SK-N-SH (cell line): ENCODE data around the gene USP47. TPM values are rescaled to one million over a fixed set of nuclear protein-coding genes. Genes with fewer than 3 reads are reported as not detected.

ENCODE experiments used
- CTCF ChIA-PET: fragments of 300-600, 350-600 bp; formaldehyde crosslinking; extraction: SDS; loops from one replicate; lab custom pipeline; 2021; lab: Yijun Ruan, JAX
- POLR2A ChIA-PET: fragments of 350-600 bp; sonication (Branson Sonifier 250); formaldehyde crosslinking; extraction: SDS; loops from one replicate; lab custom pipeline; 2020; ENCODE audit warnings: antibody characterized with exemption, inconsistent platforms; lab: Yijun Ruan, JAX
- DNase-seq: peaks from one replicate; pipeline ENCODE4 v3.0.0; 2012
- H2AFZ ChIP-seq: fragments of 200-600 bp; sonication (generic); 2 replicates; pipeline ENCODE4 v1.8.1; 2016; ENCODE audit warnings: antibody characterized with exemption, mild to moderate bottlenecking, low read depth
- H3F3A ChIP-seq: fragments of 200-600 bp; sonication (generic); replicated peaks from 2 replicates; pipeline ENCODE3; 2016; ENCODE audit warnings: antibody characterized with exemption, mild to moderate bottlenecking; ENCODE audit not compliant: insufficient read depth
- H3K27ac ChIP-seq, 2 experiments: fragments of 200-500 bp in 1 of 2; fragments of 200-600 bp in 1 of 2; sonication (Bioruptor generic) in 1 of 2; sonication (generic), shearing (Covaris generic) in 1 of 2; 2 replicates each; pipeline versions ENCODE4 v1.5.1 to v1.6.1; 2014 to 2016; ENCODE audit warnings: low read depth in 2 of 2, inconsistent platforms in 1 of 2, low read length in 1 of 2, mild to moderate bottlenecking in 1 of 2, mixed read lengths in 1 of 2
- H3K27me3 ChIP-seq: fragments of 200-600 bp; sonication (generic), shearing (Covaris generic); 2 replicates; pipeline ENCODE4 v1.6.1; 2016; ENCODE audit warnings: mixed run types; ENCODE audit not compliant: insufficient read depth
- H3K36me3 ChIP-seq, 2 experiments: fragments of 200-500 bp in 1 of 2; fragments of 200-600 bp in 1 of 2; sonication (Bioruptor generic) in 1 of 2; sonication (generic) in 1 of 2; replicated peaks in 1 of 2; 2 replicates each; pipeline versions ENCODE3 to v1.5.1; 2014 to 2016; ENCODE audit warnings: low read length in 1 of 2, mild to moderate bottlenecking in 1 of 2; ENCODE audit not compliant: insufficient read depth in 2 of 2, control insufficient read depth in 1 of 2
- H3K4me1 ChIP-seq, 2 experiments: fragments of 200-500 bp in 1 of 2; fragments of 200-600 bp in 1 of 2; sonication (Bioruptor generic) in 1 of 2; sonication (generic), shearing (Covaris generic) in 1 of 2; 2 replicates each; pipeline versions ENCODE4 v1.5.1 to v1.6.1; 2014 to 2016; ENCODE audit warnings: low read depth in 1 of 2, low read length in 1 of 2, mixed run types in 1 of 2; ENCODE audit not compliant: insufficient read depth in 2 of 2, control insufficient read depth in 1 of 2
- H3K4me2 ChIP-seq: fragments of 200-600 bp; sonication (generic), shearing (Covaris generic); 2 replicates; pipeline ENCODE4 v1.6.1; 2017; ENCODE audit warnings: mixed run types
- H3K4me3 ChIP-seq, 2 experiments: fragments of 200-500 bp in 1 of 2; fragments of 200-600 bp in 1 of 2; sonication (Bioruptor generic) in 1 of 2; sonication (generic), shearing (Covaris generic) in 1 of 2; 2 replicates each; pipeline versions ENCODE4 v1.5.1 to v1.8.1; 2014 to 2016; ENCODE audit warnings: low read depth in 2 of 2, inconsistent platforms in 1 of 2, low read length in 1 of 2, mild to moderate bottlenecking in 1 of 2, mixed read lengths in 1 of 2, moderate library complexity in 1 of 2
- H3K79me2 ChIP-seq: fragments of 200-600 bp; sonication (generic); 2 replicates; pipeline ENCODE4 v1.8.1; 2017; ENCODE audit warnings: mild to moderate bottlenecking; ENCODE audit not compliant: insufficient read depth
- H3K9ac ChIP-seq: fragments of 200-600 bp; sonication (generic); 2 replicates; pipeline ENCODE4 v1.6.1; 2017; ENCODE audit warnings: mixed run types
- H3K9me2 ChIP-seq: fragments of 200-600 bp; sonication (generic); 2 replicates; pipeline ENCODE4 v1.6.1; 2017; ENCODE audit warnings: mixed run types
- H3K9me3 ChIP-seq: fragments of 200-600 bp; sonication (generic); 2 replicates; pipeline ENCODE4 v1.6.1; 2017; ENCODE audit warnings: mixed run types, mild to moderate bottlenecking, moderate library complexity
- H4K20me1 ChIP-seq: fragments of 200-600 bp; sonication (generic); 2 replicates; pipeline ENCODE4 v1.6.1; 2017; ENCODE audit warnings: mild to moderate bottlenecking, mixed run types; ENCODE audit not compliant: insufficient read depth
- ELF1 ChIP-seq: IDR thresholded peaks from 2 replicates; pipeline ENCODE4 v1.4.0; 2012
- EZH2phosphoT487 ChIP-seq: fragments of 200-600 bp; sonication (generic); IDR thresholded peaks from 2 replicates; pipeline ENCODE4 v1.6.1; 2017; ENCODE audit warnings: low read depth, mixed run types, mild to moderate bottlenecking, antibody characterized with exemption, moderate library complexity, borderline replicate concordance
- JUND ChIP-seq: IDR thresholded peaks from 2 replicates; pipeline ENCODE4 v1.4.0; 2012
- MEF2A ChIP-seq: IDR thresholded peaks from 2 replicates; pipeline ENCODE4 v1.4.0; 2012; ENCODE audit warnings: low read depth, borderline replicate concordance
- NFIC ChIP-seq: IDR thresholded peaks from 2 replicates; pipeline ENCODE4 v1.4.0; 2012; ENCODE audit warnings: borderline replicate concordance
- NRF1 ChIP-seq: IDR thresholded peaks from 2 replicates; pipeline ENCODE4 v1.6.1; 2012; ENCODE audit warnings: low read depth, mild to moderate bottlenecking, low read length
- RAD21 ChIP-seq: IDR thresholded peaks from 2 replicates; pipeline ENCODE4 v1.6.1; 2012; ENCODE audit warnings: mild to moderate bottlenecking, low read length
- RCOR1 ChIP-seq: fragments of 150-350 bp; IDR thresholded peaks from 2 replicates; pipeline ENCODE4 v1.6.1; 2017; ENCODE audit warnings: antibody characterized with exemption, low read length
- RXRA ChIP-seq: IDR thresholded peaks from 2 replicates; pipeline ENCODE4 v1.4.0; 2012; ENCODE audit warnings: low read depth, mild to moderate bottlenecking, borderline replicate concordance
- SIN3A ChIP-seq: IDR thresholded peaks from 2 replicates; pipeline ENCODE4 v1.6.1; 2012; ENCODE audit warnings: low read depth, mild to moderate bottlenecking, low read length, moderate library complexity, borderline replicate concordance
- SMC3 ChIP-seq: IDR thresholded peaks from 2 replicates; pipeline ENCODE4 v1.6.1; 2012; ENCODE audit warnings: low read depth, low read length, improper control_type of control experiment
- TAF1 ChIP-seq: IDR thresholded peaks from 2 replicates; pipeline ENCODE4 v1.6.1; 2012; ENCODE audit warnings: low read depth, mild to moderate bottlenecking, low read length, moderate library complexity, borderline replicate concordance
- TCF12 ChIP-seq: IDR thresholded peaks from 2 replicates; pipeline ENCODE4 v1.4.0; 2012
- TEAD4 ChIP-seq: IDR thresholded peaks from 2 replicates; pipeline ENCODE4 v1.4.0; 2012; ENCODE audit warnings: mild to moderate bottlenecking, borderline replicate concordance; ENCODE audit not compliant: insufficient read depth
- YY1 ChIP-seq: IDR thresholded peaks from 2 replicates; pipeline ENCODE4 v1.4.0; 2012; ENCODE audit warnings: low read depth, mild to moderate bottlenecking
- WGBS: methylation state at CpG from one replicate; pipeline ENCODE4 v1.1.6; 2017; ENCODE audit warnings: low lambda C conversion rate; 5-methylcytosine and 5-hydroxymethylcytosine counted together
- polyA plus RNA-seq, 3 experiments: library from polyadenylated mRNA; depleted of rRNA; stranded (reverse); fragments of >200 nt; gene quantifications; 2 replicates each; pipeline ENCODE4 v1.2.3, GENCODE V29; 2012
- TF ChIP-seq, protein P1 (sequence below): IDR thresholded peaks from 2 replicates; pipeline ENCODE4; 2012
- TF ChIP-seq, protein P2 (sequence below): fragments of 200-600 bp; sonication (generic); IDR thresholded peaks from 2 replicates; pipeline ENCODE4 v1.6.1; 2017; ENCODE audit warnings: antibody characterized with exemption, mild to moderate bottlenecking, moderate library complexity
- TF ChIP-seq, protein P3 (sequence below): IDR thresholded peaks from 2 replicates; pipeline ENCODE4 v1.4.0; 2012; ENCODE audit warnings: low read depth, borderline replicate concordance

Gene USP47
- polyA plus RNA-seq, 1 of the 3 experiments (the other 2 are of a cell fraction) = 10.3 TPM

DNA sequence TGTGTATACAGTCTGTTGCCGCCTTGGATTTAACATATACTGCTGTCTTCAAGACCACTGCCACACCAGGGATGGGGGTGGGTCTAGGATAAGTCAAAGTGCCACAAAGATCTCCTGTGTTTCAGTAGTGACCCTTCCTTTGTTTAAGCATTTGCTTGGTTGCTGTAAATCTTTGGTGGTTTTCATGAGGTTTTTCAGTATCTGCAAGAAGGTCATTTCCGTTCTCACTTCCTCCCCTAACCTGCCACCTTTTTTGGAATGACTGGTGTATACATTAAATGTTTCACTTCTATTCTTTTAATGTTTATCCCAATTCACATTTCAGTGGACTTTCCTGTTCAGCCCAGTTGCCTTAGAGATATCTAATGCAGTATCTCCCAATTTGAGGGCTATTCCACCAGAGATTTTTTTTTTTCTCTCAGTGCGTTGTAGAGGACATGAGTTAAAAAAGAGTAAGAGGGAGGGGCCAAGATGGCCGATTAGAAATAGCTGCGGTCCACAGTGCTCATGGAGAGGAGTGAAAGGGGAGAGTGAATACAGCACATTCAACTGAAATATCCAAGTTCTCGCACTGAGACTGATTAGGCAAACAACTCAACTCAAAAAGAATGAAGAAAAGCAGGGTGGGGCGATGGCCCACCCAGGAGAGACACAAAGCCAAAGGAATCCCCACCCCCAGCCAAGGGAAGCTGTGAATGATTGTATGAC is 43.2 kb downstream of the USP47 start:
- Histone ChIP-seq H3K79me2 (peaks cover 45% of the 10 kb centered on the region), H3K9me2 (no peaks in the 10 kb centered on the region), H3F3A (peaks cover 13% of the 10 kb centered on the region), H3K4me3 (no peak overlapping the region), H4K20me1 (peaks cover 11% of the 10 kb centered on the region), H3K4me2 (no peak overlapping the region), H3K9ac (no peak overlapping the region), H2AFZ (no peak overlapping the region), H3K9me3 (no peaks in the 10 kb centered on the region), H3K27ac (no peak overlapping the region), H3K27me3 (no peaks in the 10 kb centered on the region), H3K4me1 (no peaks in the 10 kb centered on the region), H3K36me3 (peaks cover 35 to 92% of the 10 kb centered on the region in 2 experiments)
- no peak for TF ChIP-seq RCOR1
- TF ChIP-seq RXRA = no peak
- no peak for TF ChIP-seq YY1
- TF ChIP-seq, protein P1, sequence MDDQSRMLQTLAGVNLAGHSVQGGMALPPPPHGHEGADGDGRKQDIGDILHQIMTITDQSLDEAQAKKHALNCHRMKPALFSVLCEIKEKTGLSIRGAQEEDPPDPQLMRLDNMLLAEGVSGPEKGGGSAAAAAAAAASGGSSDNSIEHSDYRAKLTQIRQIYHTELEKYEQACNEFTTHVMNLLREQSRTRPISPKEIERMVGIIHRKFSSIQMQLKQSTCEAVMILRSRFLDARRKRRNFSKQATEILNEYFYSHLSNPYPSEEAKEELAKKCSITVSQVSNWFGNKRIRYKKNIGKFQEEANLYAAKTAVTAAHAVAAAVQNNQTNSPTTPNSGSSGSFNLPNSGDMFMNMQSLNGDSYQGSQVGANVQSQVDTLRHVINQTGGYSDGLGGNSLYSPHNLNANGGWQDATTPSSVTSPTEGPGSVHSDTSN = no peak
- TF ChIP-seq ELF1 = no peak
- TF ChIP-seq NRF1 = no peak
- no peak for TF ChIP-seq SIN3A
- TF ChIP-seq, protein P2, sequence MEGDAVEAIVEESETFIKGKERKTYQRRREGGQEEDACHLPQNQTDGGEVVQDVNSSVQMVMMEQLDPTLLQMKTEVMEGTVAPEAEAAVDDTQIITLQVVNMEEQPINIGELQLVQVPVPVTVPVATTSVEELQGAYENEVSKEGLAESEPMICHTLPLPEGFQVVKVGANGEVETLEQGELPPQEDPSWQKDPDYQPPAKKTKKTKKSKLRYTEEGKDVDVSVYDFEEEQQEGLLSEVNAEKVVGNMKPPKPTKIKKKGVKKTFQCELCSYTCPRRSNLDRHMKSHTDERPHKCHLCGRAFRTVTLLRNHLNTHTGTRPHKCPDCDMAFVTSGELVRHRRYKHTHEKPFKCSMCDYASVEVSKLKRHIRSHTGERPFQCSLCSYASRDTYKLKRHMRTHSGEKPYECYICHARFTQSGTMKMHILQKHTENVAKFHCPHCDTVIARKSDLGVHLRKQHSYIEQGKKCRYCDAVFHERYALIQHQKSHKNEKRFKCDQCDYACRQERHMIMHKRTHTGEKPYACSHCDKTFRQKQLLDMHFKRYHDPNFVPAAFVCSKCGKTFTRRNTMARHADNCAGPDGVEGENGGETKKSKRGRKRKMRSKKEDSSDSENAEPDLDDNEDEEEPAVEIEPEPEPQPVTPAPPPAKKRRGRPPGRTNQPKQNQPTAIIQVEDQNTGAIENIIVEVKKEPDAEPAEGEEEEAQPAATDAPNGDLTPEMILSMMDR = no peak
- TF ChIP-seq NFIC = no peak
- TF ChIP-seq TCF12 = no peak
- TF ChIP-seq SMC3 = no peak
- TF ChIP-seq MEF2A = no peak
- no peak for TF ChIP-seq JUND
- TF ChIP-seq TAF1 = no peak
- ChIA-PET CTCF (no interaction called here), POLR2A (no interaction called here)
- DNase-seq = no peak
- 94% methylated on average over 7 of the region's 7 CpGs for WGBS

DNA sequence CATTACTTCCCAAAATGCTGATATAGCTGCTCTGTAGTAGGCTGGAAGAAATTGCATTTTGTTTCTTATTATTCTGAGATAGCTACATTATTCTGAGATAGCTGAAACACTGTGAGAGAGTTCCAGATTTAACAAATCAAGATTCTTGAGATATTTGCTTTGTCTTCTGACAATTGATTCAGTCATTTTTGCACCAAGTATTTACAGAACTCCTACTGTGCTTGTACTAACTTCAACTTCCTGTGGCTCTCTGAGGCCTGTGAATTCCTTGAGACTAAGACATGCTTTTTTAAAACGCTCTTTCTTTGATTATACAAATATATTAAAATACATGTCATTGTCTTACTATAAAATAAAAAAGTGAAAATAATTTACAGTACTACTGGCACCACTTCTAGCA is 52.7 kb downstream of the USP47 start:
- DNase-seq = no peak

More for the DNA sequence above, 52.7 kb downstream of the USP47 start:
- TF ChIP-seq RAD21 (no peak), TEAD4 (no peak), EZH2phosphoT487 (no peak), SMC3 (no peak)
- TF ChIP-seq, protein P3, sequence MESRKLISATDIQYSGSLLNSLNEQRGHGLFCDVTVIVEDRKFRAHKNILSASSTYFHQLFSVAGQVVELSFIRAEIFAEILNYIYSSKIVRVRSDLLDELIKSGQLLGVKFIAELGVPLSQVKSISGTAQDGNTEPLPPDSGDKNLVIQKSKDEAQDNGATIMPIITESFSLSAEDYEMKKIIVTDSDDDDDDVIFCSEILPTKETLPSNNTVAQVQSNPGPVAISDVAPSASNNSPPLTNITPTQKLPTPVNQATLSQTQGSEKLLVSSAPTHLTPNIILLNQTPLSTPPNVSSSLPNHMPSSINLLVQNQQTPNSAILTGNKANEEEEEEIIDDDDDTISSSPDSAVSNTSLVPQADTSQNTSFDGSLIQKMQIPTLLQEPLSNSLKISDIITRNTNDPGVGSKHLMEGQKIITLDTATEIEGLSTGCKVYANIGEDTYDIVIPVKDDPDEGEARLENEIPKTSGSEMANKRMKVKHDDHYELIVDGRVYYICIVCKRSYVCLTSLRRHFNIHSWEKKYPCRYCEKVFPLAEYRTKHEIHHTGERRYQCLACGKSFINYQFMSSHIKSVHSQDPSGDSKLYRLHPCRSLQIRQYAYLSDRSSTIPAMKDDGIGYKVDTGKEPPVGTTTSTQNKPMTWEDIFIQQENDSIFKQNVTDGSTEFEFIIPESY = no peak
- ChIA-PET CTCF (interaction anchor here (1.1 kb wide), 1 partner anchor 73 kb away, joined by 4 read pairs; no protein-coding TSS in a partner anchor), POLR2A (no interaction called here)
- Histone ChIP-seq H4K20me1 (no peaks in the 10 kb centered on the region), H3K4me2 (no peak overlapping the region), H3K9me2 (no peaks in the 10 kb centered on the region; the same call in 1 of the 2 replicates), H3K27ac (no peak overlapping the region), H3K36me3 (peaks cover 31 to 67% of the 10 kb centered on the region in 2 experiments), H3K4me3 (no peak overlapping the region), H3F3A (peaks cover 21% of the 10 kb centered on the region), H2AFZ (no peak overlapping the region), H3K79me2 (peaks cover 26% of the 10 kb centered on the region), H3K9ac (no peak overlapping the region), H3K9me3 (no peaks in the 10 kb centered on the region), H3K4me1 (peaks cover 0 to 9% of the 10 kb centered on the region in 2 experiments; a peak in 1 of 4 replicates), H3K27me3 (no peaks in the 10 kb centered on the region)
- 83% methylated on average over 1 of the region's 1 CpG for WGBS
